ENCODE results near the gene KIAA0825.

DNA sequence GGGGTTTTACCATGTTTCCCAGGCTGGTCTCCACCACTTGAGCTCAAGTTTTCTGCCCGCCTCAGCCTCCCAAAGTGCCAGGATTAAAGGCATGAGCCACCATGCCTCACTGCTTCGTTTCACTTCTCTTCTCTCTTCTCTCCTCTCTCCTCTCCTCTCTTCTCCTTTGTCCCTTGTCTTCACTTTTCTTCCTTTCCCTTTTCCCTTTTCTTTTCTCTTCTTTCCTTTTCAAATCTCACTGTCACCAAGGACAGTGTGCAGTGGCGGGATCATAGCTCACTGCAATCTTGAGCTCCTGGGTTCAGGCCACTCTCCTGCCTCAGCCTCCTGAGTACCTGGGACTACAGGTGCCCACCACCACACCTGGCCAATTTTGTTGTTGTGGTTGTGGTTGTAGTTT lies 49.5 kb upstream of the KIAA0825 start:
- TF ChIP-seq, protein P1, sequence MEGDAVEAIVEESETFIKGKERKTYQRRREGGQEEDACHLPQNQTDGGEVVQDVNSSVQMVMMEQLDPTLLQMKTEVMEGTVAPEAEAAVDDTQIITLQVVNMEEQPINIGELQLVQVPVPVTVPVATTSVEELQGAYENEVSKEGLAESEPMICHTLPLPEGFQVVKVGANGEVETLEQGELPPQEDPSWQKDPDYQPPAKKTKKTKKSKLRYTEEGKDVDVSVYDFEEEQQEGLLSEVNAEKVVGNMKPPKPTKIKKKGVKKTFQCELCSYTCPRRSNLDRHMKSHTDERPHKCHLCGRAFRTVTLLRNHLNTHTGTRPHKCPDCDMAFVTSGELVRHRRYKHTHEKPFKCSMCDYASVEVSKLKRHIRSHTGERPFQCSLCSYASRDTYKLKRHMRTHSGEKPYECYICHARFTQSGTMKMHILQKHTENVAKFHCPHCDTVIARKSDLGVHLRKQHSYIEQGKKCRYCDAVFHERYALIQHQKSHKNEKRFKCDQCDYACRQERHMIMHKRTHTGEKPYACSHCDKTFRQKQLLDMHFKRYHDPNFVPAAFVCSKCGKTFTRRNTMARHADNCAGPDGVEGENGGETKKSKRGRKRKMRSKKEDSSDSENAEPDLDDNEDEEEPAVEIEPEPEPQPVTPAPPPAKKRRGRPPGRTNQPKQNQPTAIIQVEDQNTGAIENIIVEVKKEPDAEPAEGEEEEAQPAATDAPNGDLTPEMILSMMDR (IDR thresholded peaks at IDR 0.05; ENCODE audit: low read depth, low read length): no peak
- TF ChIP-seq POLR2A (IDR thresholded peaks at IDR 0.05; ENCODE audit: extremely low read depth, insufficient read length) (no peak), MYC (IDR thresholded peaks at IDR 0.05; ENCODE audit: low read depth, low read length) (no peak)
- TF ChIP-seq, protein P2, sequence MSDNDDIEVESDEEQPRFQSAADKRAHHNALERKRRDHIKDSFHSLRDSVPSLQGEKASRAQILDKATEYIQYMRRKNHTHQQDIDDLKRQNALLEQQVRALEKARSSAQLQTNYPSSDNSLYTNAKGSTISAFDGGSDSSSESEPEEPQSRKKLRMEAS (IDR thresholded peaks at IDR 0.05; ENCODE audit: low read depth, low read length): no peak
